Stimulated activated CD8-positive, alpha-beta memory T cell treated with anti-CD3 and anti-CD28 coated beads, Interleukin-7, amount 100 ng/mL, for 48 hours (primary cell): Measurements from ENCODE around the gene C1orf50.
"Not testable (repeated sequence)": the region's sequence is repeated elsewhere in the genome, so short reads cannot be mapped to it uniquely, and the experiment has no call there.

Experiments used
- DNase-seq, 2 donors: peaks; one replicate each; pipeline ENCODE4 v3.0.0-alpha.2; 2020; ENCODE audit warnings: low read depth in 1 of 2; ENCODE audit errors: extremely low read depth in 1 of 2

Gene C1orf50

DNA sequence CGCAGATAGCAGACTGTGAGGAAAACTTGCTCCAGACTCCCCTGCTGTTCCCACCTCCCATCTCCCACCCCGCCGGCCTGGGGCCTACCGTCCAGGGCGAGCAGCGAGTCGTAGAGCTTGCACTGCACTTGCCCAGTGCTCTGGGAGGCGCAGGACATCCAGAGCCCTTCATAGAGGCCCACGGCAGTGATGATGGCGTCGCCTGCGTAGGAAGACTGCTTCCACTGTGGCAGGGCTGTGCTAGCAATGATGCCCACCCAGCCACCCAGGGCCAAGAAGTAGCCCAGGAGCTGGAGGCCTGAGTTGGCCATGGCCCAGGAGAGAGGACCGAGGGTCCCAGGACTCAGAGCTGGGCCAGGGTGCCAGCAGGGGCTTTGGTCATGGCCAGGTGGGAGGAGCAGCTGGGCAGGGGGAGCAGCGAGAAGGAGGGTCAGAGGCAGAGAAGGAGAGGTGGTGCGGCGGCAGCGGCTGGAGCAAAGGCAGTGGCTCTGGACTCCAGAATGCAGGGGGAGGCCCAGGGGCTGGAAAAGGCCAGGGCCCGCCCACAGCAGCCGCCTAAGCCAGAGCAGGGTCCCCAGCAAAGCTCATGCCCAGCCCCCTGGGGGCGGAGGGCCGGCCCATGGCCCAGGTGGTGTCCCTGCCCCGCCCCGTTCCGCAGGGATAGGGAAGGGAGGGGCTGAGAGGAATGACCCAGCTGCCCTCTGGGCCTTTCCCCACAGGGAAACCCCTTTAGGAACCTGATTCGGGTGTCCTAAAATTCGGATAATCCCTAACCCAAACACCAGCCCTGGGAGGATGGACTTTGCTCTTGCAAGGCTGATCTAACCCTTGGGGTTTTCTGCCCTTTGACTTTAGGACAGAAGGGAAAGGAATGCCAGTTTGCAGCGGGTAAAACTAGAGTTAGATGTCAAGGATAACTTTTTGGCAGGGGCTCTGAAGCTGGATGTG is 27.0 kb upstream of the C1orf50 start, which contains the start of gene CLDN19:
TSS of gene CLDN19 (minus strand) at position 484 of the 948 bp plus-strand sequence. CDS start at position 311, 173 bp downstream.
- DNase-seq: no peak

DNA sequence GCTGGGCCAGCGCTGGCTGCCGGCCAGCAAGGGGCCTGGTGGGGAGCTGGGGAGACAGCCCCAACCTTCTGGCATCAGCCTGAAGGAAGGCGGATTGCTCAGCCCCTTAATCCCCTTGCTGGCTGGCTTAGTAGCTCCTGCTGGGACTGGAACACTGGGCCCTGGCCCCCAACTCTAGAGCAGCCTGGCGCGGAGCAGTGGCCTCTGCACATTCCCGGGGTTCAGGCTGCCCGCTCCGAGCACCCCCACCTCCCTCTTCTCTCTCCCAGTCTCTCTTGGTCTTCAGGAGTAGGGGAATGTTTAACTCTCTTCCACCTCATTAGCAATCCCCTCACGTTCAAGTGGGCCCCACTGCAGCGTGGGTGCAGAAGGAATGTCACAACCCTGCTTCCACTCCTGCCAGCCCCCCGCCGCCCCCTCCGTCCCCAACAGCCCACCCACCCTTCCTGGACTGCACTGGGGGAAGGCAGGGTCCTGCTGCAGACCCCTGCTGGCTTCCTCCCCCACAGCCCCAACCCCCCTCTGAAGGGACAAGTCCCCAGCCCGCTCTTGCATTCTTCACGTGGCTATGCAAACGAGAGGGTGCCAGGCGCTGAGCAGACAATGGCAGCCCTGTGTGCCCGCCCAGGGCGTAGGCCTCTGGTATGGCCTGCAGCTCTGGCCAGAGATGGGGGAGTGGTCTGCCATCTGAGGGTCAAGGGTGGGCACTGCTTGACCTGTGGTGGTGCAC is 26.0 kb upstream of the C1orf50 start:
- DNase-seq: no peak

DNA sequence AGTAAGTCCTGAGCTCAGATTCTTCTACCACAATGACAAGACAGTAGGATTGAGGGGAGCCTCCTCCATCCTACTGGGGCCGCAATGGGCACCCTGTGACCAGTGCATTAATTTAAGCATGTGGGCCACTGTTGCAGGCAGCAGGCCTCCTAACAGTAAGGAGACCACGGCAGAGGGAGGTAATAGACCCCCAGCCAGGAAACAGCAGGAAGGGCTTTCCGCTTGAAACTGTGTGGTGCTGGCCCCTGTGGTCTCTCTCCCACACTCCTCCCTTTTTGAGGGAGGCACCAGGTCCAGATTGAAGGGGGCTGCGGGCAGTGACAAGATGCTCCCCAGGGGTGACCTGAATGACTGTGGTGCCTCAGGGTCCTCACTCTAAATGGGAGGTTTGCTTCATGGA is 25.3 kb upstream of the C1orf50 start:
- no peak for DNase-seq

DNA sequence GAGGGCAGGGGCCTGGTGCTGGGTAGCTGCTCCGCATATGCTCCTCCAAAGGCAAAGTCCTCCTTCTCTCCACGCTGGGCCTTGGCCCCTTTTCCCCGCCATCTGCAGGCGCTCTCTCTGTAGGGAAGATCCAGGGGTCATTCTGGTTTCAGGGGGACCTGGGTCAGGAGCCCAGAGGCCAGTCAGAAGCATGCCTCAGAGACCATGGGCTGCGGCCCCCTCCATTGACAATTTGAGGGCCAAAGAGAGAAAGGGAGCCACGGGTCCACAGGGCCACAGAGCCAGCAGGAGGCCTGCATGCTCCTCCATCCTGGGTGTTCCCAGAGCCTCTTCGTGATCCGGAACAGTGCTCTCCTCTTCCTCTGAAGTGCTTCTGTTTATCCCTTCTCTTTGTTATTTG is 24.9 kb upstream of the C1orf50 start:
- DNase-seq: no peak

GRCh38 chr1:42742617-42743316 is 24.3 kb upstream of the C1orf50 start:
- no peak for DNase-seq

- DNase-seq: no peak
Measured at GRCh38 chr1:42743317-42744147, 23.5 kb upstream of the C1orf50 start.

DNA sequence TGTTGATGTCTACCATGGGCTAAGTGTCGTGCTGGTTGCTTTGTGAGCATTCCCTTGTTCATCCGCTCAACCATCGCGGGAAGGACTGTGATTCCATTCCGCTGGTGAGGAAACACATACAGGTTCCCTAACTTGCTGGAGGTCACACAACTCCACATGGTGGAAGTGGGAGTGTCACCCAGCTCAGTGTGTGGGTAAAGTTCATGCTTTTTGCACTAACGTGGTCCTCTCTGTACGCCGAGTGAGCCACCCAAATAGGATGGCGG is 23.0 kb upstream of the C1orf50 start:
- no peak for DNase-seq

DNA sequence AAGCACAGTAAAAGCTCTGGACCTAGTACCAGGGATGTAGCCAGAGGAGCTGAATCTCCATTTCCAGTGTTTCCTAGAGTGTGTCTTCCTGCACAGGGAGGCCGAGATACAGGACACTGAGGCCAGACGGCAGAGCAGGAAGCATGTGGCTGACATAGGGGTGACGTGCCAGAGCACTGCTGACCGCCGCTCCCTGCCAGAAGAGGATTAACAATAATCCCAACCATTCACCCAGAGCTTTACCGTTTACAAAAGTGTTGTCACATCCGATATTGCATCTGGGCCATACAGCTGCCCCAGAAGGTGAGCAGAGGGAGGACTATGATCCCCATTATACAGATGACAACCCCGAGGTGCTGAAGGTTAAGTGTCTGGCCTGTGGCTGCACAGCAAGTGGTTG is 21.2 kb upstream of the C1orf50 start:
- no peak for DNase-seq

DNA sequence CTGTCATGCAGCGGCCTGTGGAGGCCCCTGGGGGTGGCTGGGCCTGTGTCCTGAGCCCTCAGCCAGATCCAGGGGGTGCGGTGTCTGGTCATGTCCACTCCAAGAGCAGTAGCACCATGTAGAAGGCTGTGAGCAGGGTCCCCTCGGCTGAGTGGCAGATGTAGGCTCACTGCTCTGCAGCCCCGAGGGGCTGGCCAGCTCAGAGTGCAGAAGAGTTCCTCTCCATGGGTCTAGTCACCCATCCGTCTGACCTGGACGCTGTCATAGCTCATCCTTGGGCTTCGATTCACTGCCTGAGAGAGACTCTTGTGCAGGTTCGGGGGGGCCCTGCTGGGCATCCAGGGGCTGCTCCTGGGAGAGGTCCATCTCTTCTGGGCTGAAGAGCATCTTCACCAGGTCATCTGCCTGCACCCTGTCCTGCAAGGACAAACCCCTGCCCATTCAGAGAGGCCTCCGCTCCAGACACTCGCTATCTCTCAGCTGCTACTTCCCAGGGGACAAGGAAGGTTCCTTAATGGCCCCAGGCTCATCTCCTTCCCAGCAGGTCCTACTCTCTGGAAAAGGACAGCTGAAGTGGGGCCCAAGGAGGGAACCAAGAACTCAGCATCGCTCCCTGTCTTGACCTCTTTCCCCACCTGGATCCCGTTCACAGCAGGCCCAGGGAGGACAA is 20.5 kb upstream of the C1orf50 start:
- no peak for DNase-seq

GRCh38 chr1:42747125-42747524 is 19.9 kb upstream of the C1orf50 start:
- DNase-seq: no peak

- no peak for DNase-seq
Measured at GRCh38 chr1:42748021-42748420, 19.0 kb upstream of the C1orf50 start.

DNA sequence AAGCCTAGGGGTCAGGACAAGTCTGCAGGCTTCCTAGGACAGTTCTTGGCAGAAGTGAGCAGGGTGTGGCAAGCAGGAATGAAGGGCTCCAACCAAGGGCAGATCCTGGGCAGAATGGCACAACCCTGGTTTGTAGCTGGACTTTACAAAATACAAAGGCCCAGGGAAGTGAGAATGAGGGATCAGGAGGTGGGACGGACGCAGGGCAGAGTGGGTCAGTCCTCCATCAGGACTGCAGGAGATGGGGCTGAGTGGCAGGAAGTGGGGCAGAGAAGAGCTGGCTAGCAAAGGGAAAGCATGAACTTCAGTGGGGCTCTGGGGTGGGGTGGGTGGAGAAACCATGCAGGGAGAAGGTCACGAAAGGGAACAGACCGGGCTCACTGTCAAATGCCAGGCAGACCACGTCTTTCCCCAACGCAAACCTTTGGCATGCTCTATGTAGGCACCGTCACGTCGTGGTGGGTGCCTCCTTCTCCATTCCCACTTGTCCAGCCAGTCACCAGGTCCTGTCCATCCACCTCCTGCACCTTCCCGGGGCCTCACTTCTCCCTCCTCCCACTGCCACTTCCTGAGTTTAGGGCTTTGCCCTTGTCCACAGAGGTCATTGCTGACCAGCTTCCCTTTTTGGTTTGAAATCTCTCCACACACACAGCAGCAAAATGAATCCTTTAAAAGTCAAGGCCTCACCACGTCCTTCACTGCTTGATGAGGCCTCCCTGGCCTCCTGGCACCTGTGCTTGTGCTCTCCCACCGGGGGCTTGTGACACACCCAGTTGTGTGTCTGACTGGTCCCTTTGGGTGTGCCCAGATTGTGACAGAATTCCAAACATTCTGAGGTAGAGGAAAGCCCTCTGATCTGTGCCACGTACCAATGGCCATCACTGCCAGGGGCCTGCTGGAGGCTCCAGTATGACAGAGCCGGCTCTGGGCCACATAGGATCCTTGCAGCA is 18.3 kb upstream of the C1orf50 start:
- DNase-seq: no peak

DNA sequence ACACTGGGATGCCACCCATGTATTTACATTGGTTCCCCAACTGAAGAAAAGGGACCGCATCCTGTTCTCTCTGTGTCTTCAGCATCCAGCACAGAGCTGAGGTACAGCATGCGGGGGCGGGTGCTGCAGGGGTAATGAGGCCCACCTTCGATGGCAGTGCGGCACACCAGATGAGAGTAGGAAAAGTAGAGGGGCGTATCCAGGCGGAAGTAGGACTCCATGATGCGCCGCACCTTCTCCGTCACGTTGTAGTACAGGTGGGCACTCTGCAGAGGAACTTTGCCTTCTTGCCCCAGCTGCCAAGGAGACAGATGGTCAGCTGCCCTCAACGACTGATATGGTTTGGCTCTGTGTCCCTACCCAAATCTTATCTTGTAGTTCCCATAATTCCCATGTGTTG is 17.0 kb upstream of the C1orf50 start:
- DNase-seq: no peak

DNA sequence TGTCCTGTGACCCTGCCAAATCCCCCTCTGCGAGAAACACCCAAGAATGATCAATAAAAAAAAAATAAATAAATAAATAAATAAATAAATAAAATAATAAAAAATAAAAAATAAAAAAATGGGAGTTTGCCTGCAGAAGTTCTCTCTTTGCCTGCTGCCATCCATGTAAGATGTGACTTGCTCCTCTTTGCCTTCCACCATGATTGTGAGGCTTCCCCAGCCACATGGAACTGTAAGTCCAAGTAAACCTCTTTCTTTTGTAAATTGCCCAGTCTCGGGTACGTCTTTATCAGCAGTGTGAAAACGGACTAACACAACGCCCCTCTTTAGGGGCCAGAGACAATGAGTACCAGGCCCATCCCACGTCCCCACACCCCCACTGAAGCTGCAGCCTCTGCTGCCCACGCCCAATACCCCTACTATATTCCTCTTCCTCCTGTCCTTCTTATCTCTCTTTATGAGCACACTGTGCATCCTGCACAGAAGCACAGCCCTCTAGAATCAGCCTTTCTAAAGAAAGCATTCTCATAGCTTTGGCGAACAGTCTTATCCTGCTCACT is 15.5 kb upstream of the C1orf50 start:
- not testable (repeated sequence) for DNase-seq

DNA sequence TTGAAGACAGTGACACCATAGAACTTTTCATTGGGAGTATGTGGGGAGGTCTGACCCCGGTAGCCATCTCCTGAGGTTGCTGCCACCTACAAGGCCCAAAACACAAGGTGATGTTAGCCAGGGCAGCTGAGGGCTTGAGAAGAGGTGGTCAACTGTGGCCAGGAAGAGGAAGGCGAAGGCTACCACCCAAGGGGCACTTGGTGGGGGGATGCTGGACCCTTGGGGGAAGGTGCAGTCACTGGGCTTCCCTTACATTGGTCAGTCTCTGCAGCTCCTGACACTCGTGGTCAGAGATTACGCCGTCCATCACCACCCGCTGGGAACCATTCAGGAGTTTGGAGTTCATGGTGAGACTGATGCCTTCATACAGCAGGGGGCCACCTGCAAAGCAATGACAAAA is 14.8 kb upstream of the C1orf50 start:
- DNase-seq: no peak

DNA sequence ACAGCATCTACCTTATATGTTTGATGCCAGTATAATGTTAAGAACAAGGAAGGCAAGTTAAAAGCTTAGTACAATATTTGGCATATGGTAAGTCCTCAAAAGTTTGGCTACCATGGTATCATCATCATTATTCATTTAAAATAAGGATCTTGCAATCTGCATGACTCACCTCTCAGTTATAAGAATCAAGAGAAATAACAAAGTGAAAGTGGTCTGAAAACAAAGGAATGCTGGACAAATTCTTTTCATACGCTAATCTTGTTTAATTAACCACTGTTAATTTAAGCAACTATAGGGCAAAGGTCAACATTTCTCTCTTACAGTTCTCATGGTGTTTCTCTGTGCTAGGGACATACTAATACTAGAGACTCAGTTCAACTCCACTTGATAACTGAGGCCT is 14.0 kb upstream of the C1orf50 start:
- no peak for DNase-seq

GRCh38 chr1:42756956-42757891 is 9.8 kb upstream of the C1orf50 start:
- DNase-seq: no peak

DNA sequence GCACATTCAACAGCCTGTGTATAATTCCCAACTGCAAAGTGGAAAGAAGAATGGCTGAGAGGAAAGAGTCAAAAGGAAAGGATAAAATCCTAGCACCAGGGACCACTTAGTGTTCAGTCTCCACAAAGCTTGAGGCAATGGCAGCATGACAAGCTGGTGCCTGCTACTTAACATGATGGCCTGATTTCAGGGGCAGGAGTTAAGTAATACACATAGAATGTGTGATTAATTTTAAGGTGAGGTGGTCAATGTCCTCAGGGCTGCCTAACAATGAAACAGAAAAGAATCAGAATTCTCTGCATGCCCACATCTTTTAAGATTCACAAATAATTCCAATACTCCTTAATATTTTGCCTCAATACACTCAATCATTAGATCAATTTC is 9.2 kb upstream of the C1orf50 start:
- no peak for DNase-seq
